Kidney (tissue), 14 donors: ENCODE data around the gene CAMKMT. TPM values are rescaled to one million over a fixed set of nuclear protein-coding genes. Genes with fewer than 3 reads are reported as not detected.

ENCODE experiments used
- DNase-seq, 5 donors: peaks; one replicate each; pipeline ENCODE4 v3.0.0-alpha.2; 2013 to 2020
- FAIRE-seq: peaks from 2 replicates; lab custom pipeline; 2012; peaks lifted over from hg19 to GRCh38; lab: Jason Lieb, UNC
- H3K27ac ChIP-seq, 2 donors: one replicate each; pipeline ENCODE4 v1.7.0; 2013; ENCODE audit warnings: low read depth in 2 of 2, low read length in 2 of 2, inconsistent platforms in 1 of 2
- H3K27me3 ChIP-seq: one replicate; pipeline ENCODE4 v1.7.1; 2013; ENCODE audit warnings: low read length, inconsistent platforms; ENCODE audit not compliant: control insufficient read depth, insufficient read depth
- H3K36me3 ChIP-seq, 3 donors: one replicate each; pipeline versions ENCODE4 v1.7.0 to v1.7.1; 2013; ENCODE audit warnings: low read length in 3 of 3, control low read depth in 1 of 3, inconsistent platforms in 1 of 3; ENCODE audit not compliant: insufficient read depth in 3 of 3, control insufficient read depth in 2 of 3
- H3K4me1 ChIP-seq, 3 donors: one replicate each; pipeline versions ENCODE4 v1.7.0 to v1.7.1; 2013; ENCODE audit warnings: low read length in 3 of 3, inconsistent platforms in 1 of 3, low read depth in 1 of 3; ENCODE audit not compliant: control insufficient read depth in 2 of 3, insufficient read depth in 2 of 3
- H3K4me3 ChIP-seq, 3 donors: one replicate each; pipeline versions ENCODE4 v1.7.0 to v1.8.1; 2013; ENCODE audit warnings: low read length in 3 of 3, control low read depth in 1 of 3, inconsistent platforms in 1 of 3
- H3K9ac ChIP-seq, 3 donors: one replicate each; pipeline versions ENCODE4 v1.7.0 to v1.7.1; 2013; ENCODE audit warnings: low read length in 3 of 3, control low read depth in 1 of 3, inconsistent platforms in 1 of 3
- H3K9me3 ChIP-seq, 3 donors: one replicate each; pipeline versions ENCODE4 v1.7.0 to v1.7.1; 2013; ENCODE audit warnings: low read length in 3 of 3, control low read depth in 1 of 3, inconsistent platforms in 1 of 3; ENCODE audit not compliant: control insufficient read depth in 2 of 3, insufficient read depth in 1 of 3
- intact Hi-C: fragments of 100-400 bp; cut with DNase I; formaldehyde crosslinking; loops from one replicate; pipeline ENCODE4 v1.11.1; 2022
- polyA plus RNA-seq: library from polyadenylated mRNA; stranded (reverse); fragments of 350-450 nt; fragmentation: Illumina TruSeq; extraction: RNeasy Lipid Tissue Mini Kit (QIAGEN cat#74804); gene quantifications from one replicate; pipeline ENCODE4 v1.2.3, GENCODE V29; 2014; ENCODE audit warnings: low read depth, low replicate concordance; ENCODE audit not compliant: insufficient read depth
- total RNA-seq: library from RNA; stranded (reverse); fragmentation: NEBNext Ultra II Directional; extraction: Animal tissue kit (Norgen Biotek cat#: 25700); gene quantifications from one replicate; pipeline ENCODE4 v1.2.1, GENCODE V29; 2021
- TF ChIP-seq, protein P1 (sequence below): IDR thresholded peaks from 3 replicates; pipeline ENCODE4 v1.5.1; 2012; ENCODE audit warnings: mild to moderate bottlenecking, moderate library complexity, borderline replicate concordance; ENCODE audit not compliant: insufficient read depth; ENCODE audit errors: extremely low read depth
- donor health status: control.
- donor health status: control.
- donor health status: control.
- donor health status: control.
- donor health status: control.
- donor health status: DM: yes; HTN: yes; CAD: no.
- donor health status: Normal renal cell carcinoma (clear cell type).

CAMKMT gene
- total and polyA plus RNA-seq, 2 donors from 2014 or later = 9.9 to 14.5 TPM

DNA sequence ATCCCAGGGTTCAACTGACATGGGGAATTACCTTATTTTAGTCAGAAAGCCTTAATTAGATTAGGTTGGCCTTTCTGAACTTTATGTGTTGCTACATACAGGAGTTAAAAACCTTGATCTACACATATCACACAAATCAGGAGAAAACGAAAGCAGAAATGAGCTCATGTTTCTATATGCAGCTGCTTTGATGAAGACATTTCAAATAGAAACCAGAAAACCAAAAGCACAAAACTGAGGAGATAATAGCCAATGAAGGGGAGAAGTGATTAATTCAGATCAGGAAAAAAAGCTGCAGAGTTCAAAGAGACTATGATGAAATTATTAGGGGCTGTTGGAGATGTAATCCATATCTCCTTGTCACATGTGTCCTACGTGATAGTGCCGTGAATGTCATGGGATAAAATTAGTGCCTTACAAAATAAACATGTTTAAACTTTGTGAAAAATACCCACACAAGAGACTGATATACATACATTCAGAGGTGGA, 255.0 kb downstream of the CAMKMT start:
- Histone ChIP-seq H3K27ac (no peak overlapping the region), H3K9me3 (no peaks in the 10 kb centered on the region), H3K27me3 (no peaks in the 10 kb centered on the region), H3K4me3 (no peak overlapping the region), H3K36me3 (no peaks in the 10 kb centered on the region), H3K4me1 (no peaks in the 10 kb centered on the region), H3K9ac (no peak overlapping the region)
- intact Hi-C loops = no loop called here
- no peak for FAIRE-seq
- DNase-seq = no peak
- TF ChIP-seq, protein P1, sequence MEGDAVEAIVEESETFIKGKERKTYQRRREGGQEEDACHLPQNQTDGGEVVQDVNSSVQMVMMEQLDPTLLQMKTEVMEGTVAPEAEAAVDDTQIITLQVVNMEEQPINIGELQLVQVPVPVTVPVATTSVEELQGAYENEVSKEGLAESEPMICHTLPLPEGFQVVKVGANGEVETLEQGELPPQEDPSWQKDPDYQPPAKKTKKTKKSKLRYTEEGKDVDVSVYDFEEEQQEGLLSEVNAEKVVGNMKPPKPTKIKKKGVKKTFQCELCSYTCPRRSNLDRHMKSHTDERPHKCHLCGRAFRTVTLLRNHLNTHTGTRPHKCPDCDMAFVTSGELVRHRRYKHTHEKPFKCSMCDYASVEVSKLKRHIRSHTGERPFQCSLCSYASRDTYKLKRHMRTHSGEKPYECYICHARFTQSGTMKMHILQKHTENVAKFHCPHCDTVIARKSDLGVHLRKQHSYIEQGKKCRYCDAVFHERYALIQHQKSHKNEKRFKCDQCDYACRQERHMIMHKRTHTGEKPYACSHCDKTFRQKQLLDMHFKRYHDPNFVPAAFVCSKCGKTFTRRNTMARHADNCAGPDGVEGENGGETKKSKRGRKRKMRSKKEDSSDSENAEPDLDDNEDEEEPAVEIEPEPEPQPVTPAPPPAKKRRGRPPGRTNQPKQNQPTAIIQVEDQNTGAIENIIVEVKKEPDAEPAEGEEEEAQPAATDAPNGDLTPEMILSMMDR = no peak

DNA sequence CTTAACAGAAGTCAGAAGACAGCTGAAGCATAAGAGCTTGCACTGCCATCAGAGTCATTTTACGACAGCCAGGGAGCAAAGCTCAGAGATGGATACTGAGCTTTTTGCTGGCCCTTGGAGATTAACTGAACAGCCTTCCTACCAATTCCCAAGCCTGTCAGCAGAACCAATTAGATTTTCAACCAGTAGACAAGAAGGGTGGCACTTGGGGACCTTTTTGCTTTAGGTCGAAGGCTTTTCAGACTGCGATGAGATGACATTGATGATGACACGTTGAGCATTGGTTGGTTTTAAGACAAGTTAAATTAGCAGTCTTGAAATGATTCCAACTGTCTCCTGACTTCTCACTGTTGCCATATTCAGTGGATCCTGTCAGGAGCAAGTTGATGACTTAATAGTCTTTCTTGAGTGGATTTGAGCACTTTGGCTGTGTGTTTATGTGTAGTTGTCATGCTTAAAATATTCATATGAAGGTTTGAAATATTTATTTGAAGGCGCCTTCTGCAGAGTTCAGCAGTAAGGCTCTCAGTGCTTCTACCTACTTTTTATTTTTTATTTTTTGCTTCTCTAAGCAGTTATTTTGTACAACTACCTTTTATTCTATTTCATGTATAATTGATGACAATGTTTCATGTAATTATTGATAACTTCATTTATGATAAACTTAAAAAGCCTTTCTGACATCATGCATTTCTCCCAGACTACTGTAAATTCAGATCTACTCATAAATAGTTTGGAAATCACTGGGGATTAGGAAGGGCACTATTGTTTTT, 256.7 kb downstream of the CAMKMT start:
- H3K4me1 ChIP-seq = no peaks in the 10 kb centered on the region
- H3K9ac ChIP-seq = no peak overlapping the region
- no peak overlapping the region for H3K27ac ChIP-seq
- intact Hi-C loops = no loop called here
- TF ChIP-seq, protein P1 = no peak
- DNase-seq (no peak), FAIRE-seq (no peak)
- no peaks in the 10 kb centered on the region for H3K36me3 ChIP-seq
- no peak overlapping the region for H3K4me3 ChIP-seq
- H3K27me3 ChIP-seq = no peaks in the 10 kb centered on the region
- H3K9me3 ChIP-seq = no peaks in the 10 kb centered on the region

DNA sequence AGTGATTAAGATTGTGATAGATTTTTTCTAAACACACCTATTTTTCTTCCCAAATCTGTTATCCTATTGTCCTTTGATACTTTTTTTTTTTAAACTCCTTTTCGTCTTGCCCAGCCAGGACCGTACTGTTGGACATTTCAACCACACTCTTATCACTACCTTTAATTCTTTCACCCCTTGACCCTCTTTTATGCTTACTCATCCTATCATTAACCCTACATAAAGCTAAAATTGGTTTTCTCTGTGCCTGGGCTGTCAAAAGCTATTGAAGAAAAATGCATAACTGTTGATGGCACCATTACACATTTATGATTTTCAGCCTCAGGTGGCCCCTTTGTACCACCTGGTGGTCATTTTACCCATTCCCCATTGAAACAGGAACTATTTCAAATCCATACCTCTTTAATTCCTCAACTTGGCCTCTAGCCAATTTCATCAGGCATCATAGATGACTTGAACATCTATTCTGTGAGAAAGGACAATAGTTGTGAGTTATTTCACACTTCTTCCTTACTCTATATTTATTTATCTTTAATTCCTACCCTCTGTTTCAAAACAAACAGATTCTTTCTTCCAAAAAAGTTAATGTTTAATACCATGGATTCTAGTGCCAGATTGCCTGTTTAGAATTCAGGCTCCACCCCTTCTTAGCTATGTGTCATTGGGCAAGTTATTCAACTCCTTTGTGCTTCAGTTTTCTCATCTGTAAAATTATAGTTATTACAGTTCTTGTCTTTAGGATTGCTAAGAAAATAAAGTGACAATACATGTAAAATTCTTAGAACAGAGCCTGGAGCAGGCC, 258.6 kb downstream of the CAMKMT start:
- no peak for FAIRE-seq
- Histone ChIP-seq H3K27ac (no peak overlapping the region), H3K27me3 (no peaks in the 10 kb centered on the region), H3K9me3 (no peaks in the 10 kb centered on the region), H3K4me3 (no peak overlapping the region), H3K9ac (no peak overlapping the region), H3K36me3 (no peaks in the 10 kb centered on the region), H3K4me1 (no peaks in the 10 kb centered on the region)
- TF ChIP-seq, protein P1 = no peak
- intact Hi-C loops = no loop called here
- DNase-seq = no peak
